ENCODE results near the gene RNF126.

DNA sequence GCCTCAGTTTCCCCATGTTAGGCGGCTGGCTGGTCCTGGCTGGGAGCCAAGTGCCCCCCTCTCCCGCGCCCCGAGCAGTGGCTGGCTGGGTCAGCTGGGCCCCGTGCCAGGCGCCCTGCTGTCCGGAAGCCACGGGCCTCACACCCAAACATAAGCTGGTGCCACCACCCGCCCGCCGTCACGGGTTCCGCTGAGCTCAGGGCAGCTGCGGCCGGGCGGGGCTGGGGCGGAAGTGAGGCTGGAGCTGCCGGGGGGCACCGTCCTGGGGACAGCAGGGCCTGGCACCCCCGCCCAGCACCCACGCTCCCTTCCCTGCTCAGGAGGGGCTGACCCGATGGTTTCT is 54.0 kb downstream of the RNF126 start:
- TF ChIP-seq EP300 (IDR thresholded peaks at IDR 0.05) (no peak), POLR2A (IDR thresholded peaks at IDR 0.05) (no peak), POLR2AphosphoS5 (IDR thresholded peaks at IDR 0.05) (no peak)
- TF ChIP-seq, protein P1, sequence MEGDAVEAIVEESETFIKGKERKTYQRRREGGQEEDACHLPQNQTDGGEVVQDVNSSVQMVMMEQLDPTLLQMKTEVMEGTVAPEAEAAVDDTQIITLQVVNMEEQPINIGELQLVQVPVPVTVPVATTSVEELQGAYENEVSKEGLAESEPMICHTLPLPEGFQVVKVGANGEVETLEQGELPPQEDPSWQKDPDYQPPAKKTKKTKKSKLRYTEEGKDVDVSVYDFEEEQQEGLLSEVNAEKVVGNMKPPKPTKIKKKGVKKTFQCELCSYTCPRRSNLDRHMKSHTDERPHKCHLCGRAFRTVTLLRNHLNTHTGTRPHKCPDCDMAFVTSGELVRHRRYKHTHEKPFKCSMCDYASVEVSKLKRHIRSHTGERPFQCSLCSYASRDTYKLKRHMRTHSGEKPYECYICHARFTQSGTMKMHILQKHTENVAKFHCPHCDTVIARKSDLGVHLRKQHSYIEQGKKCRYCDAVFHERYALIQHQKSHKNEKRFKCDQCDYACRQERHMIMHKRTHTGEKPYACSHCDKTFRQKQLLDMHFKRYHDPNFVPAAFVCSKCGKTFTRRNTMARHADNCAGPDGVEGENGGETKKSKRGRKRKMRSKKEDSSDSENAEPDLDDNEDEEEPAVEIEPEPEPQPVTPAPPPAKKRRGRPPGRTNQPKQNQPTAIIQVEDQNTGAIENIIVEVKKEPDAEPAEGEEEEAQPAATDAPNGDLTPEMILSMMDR (IDR thresholded peaks at IDR 0.05): no peak
